ENCODE results near the gene C6orf118.

Gene C6orf118

GRCh38 chr6:165321150-165321549 is 11.7 kb upstream of the C6orf118 start:
- no peak for DNase-seq
- TF ChIP-seq CTCF (IDR thresholded peaks at IDR 0.05; ENCODE audit: low read depth, low read length): no peak
- Histone ChIP-seq H3K27me3 (no peaks in the 10 kb centered on the region), H3K36me3 (no peaks in the 10 kb centered on the region), H3K4me1 (no peaks in the 10 kb centered on the region), H3K4me3 (ENCODE audit: low read depth, low read length) (no peak overlapping the region), H3K9me3 (no peaks in the 10 kb centered on the region)

GRCh38 chr6:165317723-165318122 is 8.3 kb upstream of the C6orf118 start:
- H3K4me3 ChIP-seq (ENCODE audit: low read depth, low read length): no peak overlapping the region
- DNase-seq: no peak
- no peaks in the 10 kb centered on the region for H3K9me3 ChIP-seq
- TF ChIP-seq CTCF (IDR thresholded peaks at IDR 0.05; ENCODE audit: low read depth, low read length): no peak
- no peaks in the 10 kb centered on the region for H3K36me3 ChIP-seq
- no peaks in the 10 kb centered on the region for H3K4me1 ChIP-seq
- H3K27me3 ChIP-seq: no peaks in the 10 kb centered on the region

GRCh38 chr6:165306955-165307354 is 2.5 kb downstream of the C6orf118 start:
- no peak for TF ChIP-seq CTCF (IDR thresholded peaks at IDR 0.05; ENCODE audit: low read depth, low read length)
- Histone ChIP-seq H3K36me3 (no peaks in the 10 kb centered on the region), H3K27me3 (no peaks in the 10 kb centered on the region), H3K9me3 (no peaks in the 10 kb centered on the region), H3K4me3 (ENCODE audit: low read depth, low read length) (no peak overlapping the region), H3K4me1 (no peaks in the 10 kb centered on the region)
- no peak for DNase-seq

GRCh38 chr6:165301372-165302246 is 7.8 kb downstream of the C6orf118 start:
- Histone ChIP-seq H3K36me3 (no peaks in the 10 kb centered on the region), H3K9me3 (no peaks in the 10 kb centered on the region), H3K27me3 (no peaks in the 10 kb centered on the region), H3K4me1 (no peaks in the 10 kb centered on the region), H3K4me3 (ENCODE audit: low read depth, low read length) (no peak overlapping the region)
- no peak for DNase-seq
- TF ChIP-seq CTCF (IDR thresholded peaks at IDR 0.05; ENCODE audit: low read depth, low read length): no peak

- no peaks in the 10 kb centered on the region for H3K36me3 ChIP-seq
- H3K27me3 ChIP-seq: no peaks in the 10 kb centered on the region
- H3K4me3 ChIP-seq (ENCODE audit: low read depth, low read length): no peak overlapping the region
- no peak for TF ChIP-seq CTCF (IDR thresholded peaks at IDR 0.05; ENCODE audit: low read depth, low read length)
- no peaks in the 10 kb centered on the region for H3K4me1 ChIP-seq
- no peaks in the 10 kb centered on the region for H3K9me3 ChIP-seq
- no peak for DNase-seq
These were observed 8.9 kb downstream of the C6orf118 start for GRCh38 chr6:165300422-165300936.

GRCh38 chr6:165298875-165299274 is 10.5 kb downstream of the C6orf118 start:
- Histone ChIP-seq H3K9me3 (no peaks in the 10 kb centered on the region), H3K4me3 (ENCODE audit: low read depth, low read length) (no peak overlapping the region)
- no peak for TF ChIP-seq CTCF (IDR thresholded peaks at IDR 0.05; ENCODE audit: low read depth, low read length)

More at GRCh38 chr6:165298875-165299274, 10.5 kb downstream of the C6orf118 start:
- Histone ChIP-seq H3K4me1 (no peaks in the 10 kb centered on the region), H3K27me3 (no peaks in the 10 kb centered on the region), H3K36me3 (no peaks in the 10 kb centered on the region)
- no peak for DNase-seq
